GM13977 (cell line): ENCODE data around the gene SELENOF.

ENCODE experiments used
- DNase-seq: peaks from one replicate; pipeline ENCODE4 v3.0.0; 2012; ENCODE audit warnings: low spot score
- CTCF ChIP-seq: IDR thresholded peaks from 2 replicates; pipeline ENCODE4 v1.5.1; 2012; ENCODE audit warnings: mild to moderate bottlenecking, control low read depth; ENCODE audit not compliant: insufficient read depth; ENCODE audit errors: extremely low read depth, missing control alignments
- in situ Hi-C: fragments of 300-500 bp; cut with MboI; formaldehyde crosslinking; loops from one replicate; pipeline ENCODE4 v1.12.0; 2022; ENCODE audit warnings: low sequenced_read_pairs, low pct_unique_long_range_greater_than_20kb, mixed read lengths, inconsistent platforms; ENCODE audit not compliant: unreplicated experiment

The SELENOF gene

GRCh38 chr1:86828024-86828423, 85.9 kb downstream of the SELENOF start:
- no peak for TF ChIP-seq CTCF
- in situ Hi-C loops, result no loop called here

GRCh38 chr1:86826856-86827255, 87.1 kb downstream of the SELENOF start:
- no peak for DNase-seq
- in situ Hi-C loops, result no loop called here
- TF ChIP-seq CTCF, result no peak

More at GRCh38 chr1:86828024-86828423, 85.9 kb downstream of the SELENOF start:
- no peak for DNase-seq

GRCh38 chr1:86825319-86825718, 88.6 kb downstream of the SELENOF start:
- in situ Hi-C loops, result no loop called here
- no peak for TF ChIP-seq CTCF
- no peak for DNase-seq

- TF ChIP-seq CTCF, result no peak
- DNase-seq, result no peak
- in situ Hi-C loops, result no loop called here
Measured at GRCh38 chr1:86823821-86824500, 90.0 kb downstream of the SELENOF start.

GRCh38 chr1:86823386-86823785, 90.5 kb downstream of the SELENOF start:
- in situ Hi-C loops, result no loop called here
- TF ChIP-seq CTCF, result no peak
- no peak for DNase-seq

- no peak for TF ChIP-seq CTCF
- in situ Hi-C loops, result no loop called here
- DNase-seq, result no peak
Measured at GRCh38 chr1:86822459-86822858, 91.5 kb downstream of the SELENOF start.
